Immature natural killer cell (primary cell): ENCODE data around the gene NXN. TPM values are rescaled to one million over a fixed set of nuclear protein-coding genes. Genes with fewer than 3 reads are reported as not detected.
A peak's percentile ranks its signal among the peaks of the same experiment; 100 is the strongest.

ENCODE experiments used
- DNase-seq, 3 donors: peaks; one replicate each; pipeline ENCODE4 v3.0.0; 2022; ENCODE audit warnings: mixed read lengths in 1 of 3
- H3K27ac Mint-ChIP-seq, 6 donors: one replicate each; pipeline ENCODE4 v1.8.0; 2020; ENCODE audit warnings: mixed read lengths in 6 of 6, mild to moderate bottlenecking in 5 of 6, inconsistent platforms in 4 of 6, moderate library complexity in 3 of 6
- H3K27me3 Mint-ChIP-seq, 3 donors: one replicate each; pipeline ENCODE4 v1.8.0; 2020 to 2021; ENCODE audit warnings: low read depth in 3 of 3, mild to moderate bottlenecking in 3 of 3, mixed read lengths in 3 of 3, moderate library complexity in 3 of 3, inconsistent platforms in 1 of 3
- H3K36me3 Mint-ChIP-seq, 3 donors: one replicate each; pipeline ENCODE4 v1.8.0; 2020; ENCODE audit warnings: mixed read lengths in 3 of 3, inconsistent platforms in 2 of 3, mild to moderate bottlenecking in 2 of 3
- H3K4me1 Mint-ChIP-seq, 2 donors: one replicate each; pipeline ENCODE4 v1.8.0; 2020; ENCODE audit warnings: inconsistent platforms in 2 of 2, mild to moderate bottlenecking in 2 of 2, mixed read lengths in 2 of 2, moderate library complexity in 1 of 2
- H3K4me3 Mint-ChIP-seq, 5 donors: one replicate each; pipeline ENCODE4 v1.8.0; 2020; ENCODE audit warnings: mild to moderate bottlenecking in 5 of 5, mixed read lengths in 5 of 5, inconsistent platforms in 3 of 5, moderate library complexity in 3 of 5
- H3K9me3 Mint-ChIP-seq, 6 donors: one replicate each; pipeline ENCODE4 v1.8.0; 2020; ENCODE audit warnings: mild to moderate bottlenecking in 6 of 6, mixed read lengths in 6 of 6, inconsistent platforms in 4 of 6, moderate library complexity in 3 of 6
- polyA plus RNA-seq, 3 donors: library from polyadenylated mRNA; unstranded; fragments of 300-500 nt; fragmentation: Illumina TruSeq; gene quantifications; one replicate each; pipeline ENCODE4 v1.2.3, GENCODE V29; 2021

NXN gene
- polyA plus RNA-seq, 3 donors from 2014 or later = 0.19 TPM; not detected in 2

DNA sequence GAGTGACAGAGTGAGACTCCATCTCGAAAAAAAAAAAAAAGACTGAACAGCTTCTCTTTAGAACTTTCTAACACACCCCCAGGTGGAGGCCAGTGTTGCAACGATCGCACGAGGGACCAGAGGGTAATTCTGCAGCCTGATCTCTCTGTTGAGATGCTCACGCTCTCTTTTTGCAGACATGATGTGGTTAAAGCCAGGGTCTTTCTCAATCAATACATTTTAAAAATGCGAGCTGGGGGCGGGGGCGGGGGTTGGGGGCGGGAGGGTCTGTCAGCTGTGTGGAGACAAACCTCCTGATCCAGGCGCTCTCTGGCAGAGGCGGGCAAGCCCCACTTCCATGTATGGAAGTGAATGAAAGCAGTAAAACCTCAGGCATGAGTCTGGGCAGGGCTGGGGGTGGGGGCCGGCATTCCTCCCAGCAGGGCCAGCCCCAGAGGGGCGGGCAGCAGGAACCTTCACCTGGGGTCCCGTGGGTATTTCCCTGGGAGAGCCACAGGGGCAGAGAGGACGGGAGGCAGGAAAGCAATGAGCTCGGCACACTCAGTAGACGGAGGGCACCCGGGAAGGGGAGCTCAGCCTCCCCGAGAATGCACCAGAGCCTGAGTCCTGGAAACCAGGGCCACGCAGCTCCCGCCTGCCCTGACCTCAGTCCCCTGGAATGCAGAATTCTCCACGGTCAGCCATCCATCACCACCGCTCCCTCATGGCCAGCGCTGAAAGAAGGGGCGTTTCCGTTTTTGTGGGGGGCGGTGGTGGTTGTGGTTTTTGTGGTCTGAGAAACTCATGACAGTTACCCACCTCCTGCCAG, 28.0 kb downstream of the NXN start:
- Mint-ChIP-seq H3K4me1 (peaks cover 0 to 7% of the 10 kb centered on the region in 2 donors), H3K9me3 (no peaks in the 10 kb centered on the region), H3K4me3 (peak overlapping the region in 1 of 5 donors; percentile 49), H3K36me3 (no peaks in the 10 kb centered on the region), H3K27ac (no peak overlapping the region), H3K27me3 (peaks cover 7 to 10% (median 7%) of the 10 kb centered on the region in 3 donors)
- no peak for DNase-seq

DNA sequence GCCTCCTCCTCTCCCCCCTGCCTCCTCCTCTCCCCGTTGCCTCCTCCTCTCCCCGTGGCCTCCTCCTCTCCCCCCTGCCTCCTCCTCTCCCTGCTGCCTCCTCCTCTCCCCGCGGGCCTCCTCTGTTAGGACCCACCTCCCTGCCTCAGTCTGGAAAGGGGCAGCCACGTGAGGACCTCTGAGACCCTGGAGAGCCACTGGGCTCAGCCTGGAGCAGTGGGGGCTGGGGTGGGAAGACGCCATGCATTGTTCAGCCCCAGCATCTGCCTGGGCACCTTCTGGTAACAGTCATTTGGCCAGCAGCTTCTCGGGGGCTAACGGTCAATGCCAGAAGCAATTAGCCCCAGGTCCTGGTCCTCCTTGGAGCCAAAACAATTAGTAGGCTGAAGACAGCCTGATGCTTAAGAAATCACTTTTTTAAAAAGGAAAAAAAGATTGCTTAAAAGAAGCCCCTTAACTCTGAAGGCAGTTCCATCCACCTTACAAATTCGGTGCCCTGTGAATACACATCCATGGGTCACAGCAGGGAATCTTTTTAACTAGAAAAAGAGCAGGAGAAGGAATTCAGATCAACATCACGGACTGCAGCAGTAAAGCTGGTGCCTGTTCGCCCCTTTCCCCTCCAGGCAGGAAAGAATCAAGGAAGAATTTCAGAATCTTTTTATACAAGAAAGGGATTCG, 29.8 kb downstream of the NXN start:
- DNase-seq = no peak
- Mint-ChIP-seq H3K36me3 (no peaks in the 10 kb centered on the region), H3K27ac (no peak overlapping the region), H3K27me3 (peaks cover 5 to 12% (median 7%) of the 10 kb centered on the region in 3 donors), H3K4me3 (no peak overlapping the region), H3K4me1 (peaks cover 0 to 7% of the 10 kb centered on the region in 2 donors), H3K9me3 (no peaks in the 10 kb centered on the region)

DNA sequence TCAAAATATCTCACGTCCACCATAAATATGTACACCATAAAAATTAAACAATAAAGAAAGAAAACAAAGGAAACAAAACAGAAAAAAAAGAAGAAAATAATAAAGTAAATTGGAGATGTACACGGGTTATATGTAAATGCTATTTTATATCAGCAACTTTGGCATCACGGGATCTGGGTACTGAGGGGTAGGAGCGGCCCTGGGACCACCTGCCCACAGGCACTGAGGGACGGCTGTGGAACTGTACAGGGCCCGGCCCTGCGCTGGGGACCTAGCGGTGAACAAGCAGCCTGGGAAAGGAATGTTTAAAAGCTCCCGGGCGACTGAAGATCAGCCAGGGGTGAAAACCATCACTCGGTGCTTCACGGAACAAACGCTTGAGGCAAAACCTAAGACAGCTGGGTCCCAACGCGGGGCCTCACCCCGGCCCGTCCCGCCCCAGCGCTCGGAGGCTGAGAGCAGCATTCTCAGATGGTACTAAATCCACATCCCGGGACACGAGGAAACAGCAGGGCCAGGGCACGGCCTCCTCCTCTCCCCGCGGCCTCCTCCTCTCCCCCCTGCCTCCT, 31.2 kb downstream of the NXN start:
- no peaks in the 10 kb centered on the region for H3K9me3 Mint-ChIP-seq
- H3K27ac Mint-ChIP-seq = no peak overlapping the region
- no peak for DNase-seq
- no peak overlapping the region for H3K4me3 Mint-ChIP-seq
- H3K4me1 Mint-ChIP-seq = peaks cover 0 to 6% of the 10 kb centered on the region in 2 donors
- no peaks in the 10 kb centered on the region for H3K36me3 Mint-ChIP-seq
- H3K27me3 Mint-ChIP-seq = peaks cover 5 to 12% (median 8%) of the 10 kb centered on the region in 3 donors

DNA sequence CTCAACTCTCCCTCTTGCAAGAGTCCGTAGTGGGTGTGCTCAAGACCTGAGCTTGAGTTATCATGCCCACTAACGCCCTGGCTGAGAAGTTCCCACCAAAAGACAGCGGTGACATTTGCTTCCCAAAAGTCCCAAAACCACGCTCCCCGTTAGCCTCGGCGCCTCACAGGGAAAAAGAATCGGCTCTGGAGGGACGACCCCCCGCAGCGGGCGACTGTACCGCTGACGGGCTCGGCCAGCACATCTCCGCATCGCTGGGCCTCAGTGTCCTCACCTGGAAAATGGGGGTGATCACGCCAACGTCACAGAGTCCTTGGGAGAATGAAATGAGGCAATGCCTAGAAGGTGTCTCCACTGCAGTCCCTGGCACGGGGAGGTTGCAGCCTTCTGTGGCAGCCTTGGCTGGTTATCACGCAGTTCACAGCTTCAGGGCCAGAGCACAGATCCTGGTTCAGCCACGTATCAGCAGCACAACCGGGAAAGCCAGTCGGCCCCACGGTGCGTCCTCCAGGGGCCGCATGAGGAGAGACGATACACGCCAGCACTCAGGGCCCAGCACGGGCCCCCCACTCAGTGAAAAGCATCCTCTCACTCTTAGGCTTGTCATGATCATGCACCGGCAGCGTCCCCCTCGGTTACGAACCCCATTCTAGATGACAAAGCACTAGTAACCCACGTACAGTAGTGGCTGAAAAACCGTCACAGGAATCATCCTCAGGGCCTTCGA, 32.9 kb downstream of the NXN start:
- no peak for DNase-seq
- Mint-ChIP-seq H3K9me3 (no peaks in the 10 kb centered on the region), H3K27me3 (peaks cover 0 to 10% (median 8%) of the 10 kb centered on the region in 3 donors), H3K4me1 (peaks cover 0 to 3% of the 10 kb centered on the region in 2 donors), H3K4me3 (no peak overlapping the region), H3K27ac (no peak overlapping the region), H3K36me3 (no peaks in the 10 kb centered on the region)

DNA sequence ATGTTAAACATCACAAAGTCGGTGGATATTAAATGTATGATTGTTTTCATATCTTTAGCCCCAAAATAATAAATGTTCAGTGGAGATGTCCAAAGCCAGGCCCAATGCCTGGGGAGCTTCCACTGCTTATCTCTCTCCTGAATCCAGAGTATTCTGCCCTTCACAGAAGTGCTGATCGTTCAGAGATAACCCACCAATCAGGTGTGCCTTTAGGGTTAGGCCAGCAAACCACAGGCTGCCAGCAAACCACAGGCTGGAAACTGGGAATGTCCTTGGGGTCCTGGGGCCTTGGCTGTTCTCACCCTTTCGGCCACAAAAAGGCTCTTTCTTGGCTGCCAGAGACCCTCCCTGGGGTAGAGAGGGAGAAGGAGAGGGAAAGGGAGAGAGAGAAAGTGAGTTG, 33.9 kb downstream of the NXN start:
- Mint-ChIP-seq H3K4me1 (no peaks in the 10 kb centered on the region), H3K4me3 (no peak overlapping the region), H3K9me3 (no peaks in the 10 kb centered on the region), H3K27me3 (peaks cover 0 to 10% (median 5%) of the 10 kb centered on the region in 3 donors), H3K36me3 (no peaks in the 10 kb centered on the region), H3K27ac (no peak overlapping the region)
- DNase-seq = no peak

DNA sequence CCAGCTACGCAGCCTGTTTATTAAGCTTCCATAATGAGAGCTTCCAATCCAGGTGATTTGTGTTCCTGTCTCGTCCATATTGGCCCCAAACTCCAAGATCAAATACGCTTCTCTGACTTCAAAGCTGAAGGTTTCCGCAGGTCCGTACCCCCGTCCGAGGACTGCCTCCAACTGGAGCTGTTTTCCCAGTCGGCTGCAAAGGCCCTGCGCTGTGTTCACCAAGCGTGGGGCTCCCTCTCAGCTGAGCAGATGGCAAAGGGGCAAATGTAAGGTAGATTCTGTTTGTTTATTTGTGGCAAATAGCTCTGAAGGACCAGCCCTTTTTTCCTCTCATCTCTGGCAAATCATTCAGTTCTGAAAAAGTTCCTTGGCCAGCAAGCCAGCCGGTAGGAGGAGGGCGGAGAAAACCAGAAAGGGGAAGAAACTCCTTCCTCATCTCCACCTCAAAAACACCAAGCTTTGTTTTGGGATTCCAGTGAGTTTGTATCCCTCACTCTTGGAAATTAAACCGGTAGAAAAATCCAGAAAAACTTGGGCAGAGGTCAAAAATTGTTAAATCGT, 35.2 kb downstream of the NXN start:
- no peaks in the 10 kb centered on the region for H3K9me3 Mint-ChIP-seq
- no peaks in the 10 kb centered on the region for H3K36me3 Mint-ChIP-seq
- no peak overlapping the region for H3K4me3 Mint-ChIP-seq
- H3K27me3 Mint-ChIP-seq = peaks cover 0 to 2% (median 1%) of the 10 kb centered on the region in 3 donors
- H3K27ac Mint-ChIP-seq = no peak overlapping the region
- no peaks in the 10 kb centered on the region for H3K4me1 Mint-ChIP-seq
- DNase-seq = no peak

DNA sequence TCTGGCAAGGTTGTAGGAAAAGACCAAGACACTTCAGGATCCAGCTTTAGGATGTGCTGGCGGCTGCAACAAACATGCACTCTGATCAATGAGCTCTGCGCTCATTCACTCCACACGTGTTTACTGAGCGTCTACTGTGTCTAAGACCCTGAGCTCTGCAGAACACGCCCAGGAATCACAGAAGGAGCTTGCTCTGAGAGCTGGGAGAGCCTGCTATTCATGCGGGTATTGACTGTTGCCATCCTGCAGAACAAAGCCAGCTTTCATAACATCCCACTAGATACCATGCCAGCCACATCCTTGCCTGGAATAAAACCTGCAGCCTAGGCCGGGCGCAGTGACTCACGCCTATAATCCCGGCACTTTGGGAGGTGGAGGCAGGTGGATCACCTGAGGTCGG, 44.1 kb downstream of the NXN start:
- Mint-ChIP-seq H3K4me1 (no peaks in the 10 kb centered on the region), H3K27me3 (peaks cover 0 to 7% (median 0%) of the 10 kb centered on the region in 3 donors), H3K27ac (no peak overlapping the region), H3K36me3 (no peaks in the 10 kb centered on the region), H3K9me3 (no peaks in the 10 kb centered on the region), H3K4me3 (no peak overlapping the region)
- no peak for DNase-seq

DNA sequence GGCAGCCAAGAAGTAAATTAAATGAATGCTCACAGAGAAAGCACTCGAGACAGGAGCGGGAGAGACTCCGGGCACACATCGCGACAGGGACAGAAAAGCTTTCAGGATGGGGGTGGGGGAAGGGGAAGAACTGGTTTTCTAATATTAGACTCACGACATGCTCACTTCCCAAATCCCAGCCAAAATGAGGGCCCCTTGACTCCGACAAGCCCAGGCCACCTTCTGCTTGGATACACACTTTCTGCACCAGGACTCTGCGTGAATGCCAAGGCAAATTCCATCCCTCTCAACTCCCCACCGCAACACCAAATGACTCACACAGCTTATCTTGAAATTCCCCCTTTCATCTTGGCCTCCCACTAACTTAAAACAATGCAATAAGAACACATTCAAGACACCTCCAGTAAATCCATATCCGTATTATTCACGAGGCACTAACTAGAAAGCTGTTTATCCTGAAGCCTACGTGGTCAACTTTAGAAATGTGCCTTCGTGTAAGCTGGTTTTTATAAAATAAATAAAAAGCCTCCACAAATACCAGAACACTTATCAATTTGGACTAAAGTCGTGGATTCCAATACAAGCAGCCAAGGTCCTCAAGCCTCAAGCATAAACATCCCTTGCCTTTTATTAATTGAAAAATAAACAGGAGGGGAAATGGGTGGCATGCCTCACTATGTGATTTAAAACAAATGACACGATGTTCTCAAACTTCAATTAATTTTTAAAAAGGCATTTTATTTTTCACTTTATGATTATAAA, 46.1 kb downstream of the NXN start:
- Mint-ChIP-seq H3K27ac (no peak overlapping the region), H3K36me3 (no peaks in the 10 kb centered on the region), H3K4me3 (no peak overlapping the region), H3K27me3 (peaks cover 0 to 7% (median 0%) of the 10 kb centered on the region in 3 donors), H3K4me1 (no peaks in the 10 kb centered on the region), H3K9me3 (no peaks in the 10 kb centered on the region)
- no peak for DNase-seq

DNA sequence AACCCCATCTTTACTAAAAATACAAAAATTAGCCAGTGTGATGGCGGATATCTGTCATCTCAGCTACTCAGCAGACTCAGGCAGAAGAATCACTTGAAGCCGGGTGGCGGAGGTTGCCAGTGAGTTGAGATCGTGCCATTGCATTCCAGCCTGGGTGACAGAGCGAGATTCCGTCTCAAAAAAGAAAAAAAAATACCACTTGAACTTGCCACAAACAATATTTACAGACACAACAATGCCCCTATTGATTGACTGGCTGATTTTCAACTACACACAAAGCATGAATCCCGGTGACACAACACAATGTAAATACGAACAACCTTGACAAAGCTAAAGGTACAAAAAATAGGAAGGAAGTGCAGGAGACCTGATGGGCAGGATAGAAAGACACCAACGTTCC, 49.3 kb downstream of the NXN start:
- Mint-ChIP-seq H3K27me3 (peaks cover 0 to 5% (median 5%) of the 10 kb centered on the region in 3 donors), H3K4me3 (no peak overlapping the region), H3K4me1 (no peaks in the 10 kb centered on the region), H3K9me3 (no peaks in the 10 kb centered on the region), H3K36me3 (no peaks in the 10 kb centered on the region), H3K27ac (no peak overlapping the region)
- DNase-seq = no peak

DNA sequence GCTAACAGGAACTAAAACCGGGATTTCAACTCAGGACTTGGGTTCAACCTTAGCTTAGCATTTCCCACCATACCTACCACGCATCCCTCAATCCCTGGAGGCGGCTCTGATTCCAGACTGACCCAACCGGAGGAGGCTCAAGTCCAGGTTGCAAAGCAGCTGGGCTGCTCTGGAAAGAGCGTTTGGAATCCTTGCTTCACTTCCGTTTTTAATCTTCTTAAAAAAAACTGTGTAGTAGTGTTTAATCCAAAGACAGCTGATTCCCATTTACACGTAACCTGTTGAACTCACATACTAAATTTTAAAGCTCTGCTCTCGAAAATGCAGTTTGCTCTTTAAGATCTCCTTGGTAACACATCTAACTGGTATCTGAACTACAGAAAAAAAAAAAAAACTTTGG, 50.0 kb downstream of the NXN start:
- H3K27ac Mint-ChIP-seq = no peak overlapping the region
- H3K4me3 Mint-ChIP-seq = no peak overlapping the region
- no peaks in the 10 kb centered on the region for H3K4me1 Mint-ChIP-seq
- no peaks in the 10 kb centered on the region for H3K9me3 Mint-ChIP-seq
- H3K27me3 Mint-ChIP-seq = peaks cover 0 to 5% (median 5%) of the 10 kb centered on the region in 3 donors
- H3K36me3 Mint-ChIP-seq = no peaks in the 10 kb centered on the region
- no peak for DNase-seq

DNA sequence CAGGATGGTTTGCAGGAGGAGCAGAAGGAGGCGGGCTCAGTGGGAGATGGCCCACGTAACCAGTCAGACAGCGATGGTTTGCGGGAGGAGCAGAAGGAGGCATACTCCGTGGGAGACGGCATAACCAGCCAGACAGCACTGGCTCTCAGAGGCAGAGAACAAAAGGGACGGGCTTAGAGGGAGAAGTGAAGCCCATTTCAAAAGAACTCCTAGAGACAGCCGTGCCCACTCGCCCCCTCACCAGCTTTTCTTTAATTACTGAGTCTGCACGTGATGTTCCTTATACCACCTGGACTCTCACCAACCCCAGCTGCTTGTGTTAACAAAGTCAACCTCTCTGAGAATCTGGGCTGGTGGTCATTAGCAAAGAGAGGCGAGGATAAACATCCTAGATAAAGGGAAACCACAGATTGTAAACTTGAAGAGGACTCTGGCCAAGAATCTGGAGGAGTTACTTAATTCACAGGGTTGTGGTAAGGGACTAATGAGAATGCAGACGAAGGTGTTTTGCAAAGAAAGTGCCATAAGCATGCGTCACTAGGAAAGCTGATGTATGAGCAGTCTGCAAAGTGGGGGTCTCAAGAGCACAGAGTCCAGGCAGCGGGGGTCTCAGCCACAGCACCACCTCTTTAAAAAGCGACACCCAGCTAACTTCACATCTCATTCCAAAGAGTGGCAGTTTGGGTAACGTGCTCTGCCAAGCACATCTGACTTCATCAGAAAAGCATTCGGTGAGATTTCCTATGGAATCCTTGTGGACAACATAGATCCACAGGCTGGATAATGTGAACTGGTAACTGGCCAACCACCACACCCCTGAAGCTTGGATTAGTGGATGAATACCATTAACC, 51.7 kb downstream of the NXN start:
- H3K4me1 Mint-ChIP-seq = no peaks in the 10 kb centered on the region
- no peaks in the 10 kb centered on the region for H3K36me3 Mint-ChIP-seq
- H3K27ac Mint-ChIP-seq = no peak overlapping the region
- H3K4me3 Mint-ChIP-seq = no peak overlapping the region
- H3K9me3 Mint-ChIP-seq = no peaks in the 10 kb centered on the region
- no peak for DNase-seq
- H3K27me3 Mint-ChIP-seq = peaks cover 0 to 5% (median 4%) of the 10 kb centered on the region in 3 donors

DNA sequence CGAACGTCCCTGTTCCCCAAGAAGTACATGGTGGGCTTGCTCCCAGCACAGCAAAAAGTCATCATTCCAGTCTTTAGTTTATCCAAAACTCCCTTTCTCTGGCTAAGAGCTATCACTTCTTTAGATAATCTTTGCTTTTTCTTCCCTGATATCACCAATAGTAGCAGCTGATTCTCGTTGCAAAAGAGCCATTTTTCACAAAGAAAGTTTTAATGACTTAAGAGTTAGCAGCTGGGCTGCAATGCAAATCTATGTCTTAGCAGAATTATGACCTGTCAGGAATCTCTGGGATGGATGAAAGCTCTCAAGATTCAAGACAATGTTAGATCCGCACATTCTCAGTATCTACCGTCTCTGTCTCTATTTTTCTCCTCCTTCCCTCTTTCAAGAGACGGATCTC, 53.8 kb downstream of the NXN start:
- Mint-ChIP-seq H3K9me3 (no peaks in the 10 kb centered on the region), H3K27me3 (peaks cover 0 to 9% (median 4%) of the 10 kb centered on the region in 3 donors), H3K36me3 (no peaks in the 10 kb centered on the region), H3K4me3 (no peak overlapping the region), H3K4me1 (no peaks in the 10 kb centered on the region), H3K27ac (no peak overlapping the region)
- DNase-seq = no peak
